ENCODE data around the gene PURB. TPM values are rescaled to one million over a fixed set of nuclear protein-coding genes. Genes with fewer than 3 reads are reported as not detected.
A peak's percentile ranks its signal among the peaks of the same experiment; 100 is the strongest.
"Not testable (repeated sequence)": the region's sequence is repeated elsewhere in the genome, so short reads cannot be mapped to it uniquely, and the experiment has no call there.

Gene PURB
- total and polyA plus RNA-seq, 2 experiments from 2014 or later, result 3.5 to 25.5 TPM

DNA sequence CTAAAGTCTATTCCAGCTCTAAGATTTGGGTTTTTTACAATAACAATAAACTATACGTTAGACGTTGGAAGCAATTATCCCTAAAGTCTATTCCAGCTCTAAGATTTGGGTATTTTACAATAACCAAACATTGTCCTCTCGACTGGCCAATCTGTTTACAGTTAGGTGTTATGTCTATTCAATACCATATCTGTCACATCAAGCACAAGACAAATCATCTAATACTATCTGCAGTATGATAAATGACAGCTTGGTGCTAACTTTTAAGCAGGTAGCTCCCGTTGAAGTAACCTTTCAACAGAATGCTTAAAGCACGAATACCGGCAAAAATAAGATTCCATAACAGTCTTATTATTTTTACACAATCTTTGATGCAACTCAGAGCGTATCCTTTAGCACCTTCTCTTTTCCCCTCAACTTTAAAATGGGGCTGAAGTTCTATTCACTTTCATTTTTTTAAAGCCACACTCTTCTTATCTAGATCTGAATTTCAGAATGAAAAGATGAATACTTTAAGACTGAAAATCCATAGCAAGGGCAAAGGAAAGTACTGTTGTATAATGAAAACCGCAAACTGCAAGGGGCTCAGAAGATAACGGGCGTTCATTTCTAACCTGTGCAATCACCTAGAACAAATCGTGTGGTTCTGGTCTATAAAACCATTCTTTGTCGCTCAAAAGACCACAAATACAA, 38.4 kb downstream of the PURB start:
- peaks cover 37% of the 10 kb centered on the region for H4K20me1 ChIP-seq (ENCODE audit: insufficient read depth, poor library complexity, severe bottlenecking)
- no peak for TF ChIP-seq EZH2phosphoT487 (IDR thresholded peaks at IDR 0.05; ENCODE audit: low read depth, severe bottlenecking, unreplicated experiment)
- TF ChIP-seq EZH2 (IDR thresholded peaks at IDR 0.05; ENCODE audit: borderline replicate concordance), result no peak
- TF ChIP-seq, protein P1, sequence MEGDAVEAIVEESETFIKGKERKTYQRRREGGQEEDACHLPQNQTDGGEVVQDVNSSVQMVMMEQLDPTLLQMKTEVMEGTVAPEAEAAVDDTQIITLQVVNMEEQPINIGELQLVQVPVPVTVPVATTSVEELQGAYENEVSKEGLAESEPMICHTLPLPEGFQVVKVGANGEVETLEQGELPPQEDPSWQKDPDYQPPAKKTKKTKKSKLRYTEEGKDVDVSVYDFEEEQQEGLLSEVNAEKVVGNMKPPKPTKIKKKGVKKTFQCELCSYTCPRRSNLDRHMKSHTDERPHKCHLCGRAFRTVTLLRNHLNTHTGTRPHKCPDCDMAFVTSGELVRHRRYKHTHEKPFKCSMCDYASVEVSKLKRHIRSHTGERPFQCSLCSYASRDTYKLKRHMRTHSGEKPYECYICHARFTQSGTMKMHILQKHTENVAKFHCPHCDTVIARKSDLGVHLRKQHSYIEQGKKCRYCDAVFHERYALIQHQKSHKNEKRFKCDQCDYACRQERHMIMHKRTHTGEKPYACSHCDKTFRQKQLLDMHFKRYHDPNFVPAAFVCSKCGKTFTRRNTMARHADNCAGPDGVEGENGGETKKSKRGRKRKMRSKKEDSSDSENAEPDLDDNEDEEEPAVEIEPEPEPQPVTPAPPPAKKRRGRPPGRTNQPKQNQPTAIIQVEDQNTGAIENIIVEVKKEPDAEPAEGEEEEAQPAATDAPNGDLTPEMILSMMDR (IDR thresholded peaks at IDR 0.05; ENCODE audit: poor library complexity), result no peak
- no peak for DNase-seq (ENCODE audit: low spot score)

DNA sequence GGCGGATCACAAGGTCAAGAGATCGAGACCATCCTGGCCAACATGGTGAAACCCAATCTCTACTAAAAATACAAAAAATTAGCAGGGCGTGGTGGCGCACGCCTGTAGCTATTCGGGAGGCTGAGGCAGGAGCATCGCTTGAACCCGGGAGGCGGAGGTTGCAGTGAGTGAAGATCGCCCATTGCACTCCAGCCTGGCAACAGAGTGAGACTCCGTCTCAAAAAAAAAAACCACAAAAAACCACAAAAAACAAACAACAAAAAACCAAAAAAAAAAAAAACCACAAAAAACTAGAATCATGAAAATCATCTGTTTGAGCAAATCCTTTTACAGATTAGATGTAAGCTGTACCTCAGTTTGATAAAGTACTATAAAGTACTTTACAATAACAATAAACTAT, 38.9 kb downstream of the PURB start:
- not testable (repeated sequence) for H3K4me1 ChIP-seq (ENCODE audit: insufficient read depth); H2AFZ ChIP-seq; H3K27me3 ChIP-seq; H3K9me2 ChIP-seq (replicated peaks; ENCODE audit: insufficient read depth); H3K9me3 ChIP-seq (ENCODE audit: low read depth); H3K36me3 ChIP-seq (replicated peaks; ENCODE audit: insufficient read depth, low read depth); DNase-seq (ENCODE audit: low spot score)
- Histone ChIP-seq H3K27ac (peak overlapping the region; percentile 89), H3K4me3 (peak overlapping the region; percentile 58), H3K79me2 (peaks cover 57% of the 10 kb centered on the region), H4K20me1 (ENCODE audit: insufficient read depth, poor library complexity, severe bottlenecking) (peaks cover 37% of the 10 kb centered on the region), H3K4me2 (peak overlapping the region; percentile 84)
- 88% methylated on average over 10 of the region's 11 CpGs for WGBS (ENCODE audit: low lambda C conversion rate, missing lambda C conversion rate)

More for the DNA sequence above, 38.4 kb downstream of the PURB start:
- H3K4me2 ChIP-seq, result peak overlapping the region; percentile 84
- H2AFZ ChIP-seq, result peak overlapping the region; percentile 68
- H3K27ac ChIP-seq, result peak overlapping the region; percentile 89
- no peaks in the 10 kb centered on the region for H3K27me3 ChIP-seq
- peaks cover 4% of the 10 kb centered on the region for H3K4me1 ChIP-seq (ENCODE audit: insufficient read depth)
- H3K36me3 ChIP-seq (replicated peaks; ENCODE audit: insufficient read depth, low read depth), result no peaks in the 10 kb centered on the region
- no peaks in the 10 kb centered on the region for H3K9me2 ChIP-seq (replicated peaks; ENCODE audit: insufficient read depth)
- H3K4me3 ChIP-seq, result peak overlapping the region; percentile 58
- peaks cover 51% of the 10 kb centered on the region for H3K79me2 ChIP-seq
- 4% methylated on average over 12 of the region's 12 CpGs for WGBS (ENCODE audit: low lambda C conversion rate, missing lambda C conversion rate)
- no peaks in the 10 kb centered on the region for H3K9me3 ChIP-seq (ENCODE audit: low read depth)

DNA sequence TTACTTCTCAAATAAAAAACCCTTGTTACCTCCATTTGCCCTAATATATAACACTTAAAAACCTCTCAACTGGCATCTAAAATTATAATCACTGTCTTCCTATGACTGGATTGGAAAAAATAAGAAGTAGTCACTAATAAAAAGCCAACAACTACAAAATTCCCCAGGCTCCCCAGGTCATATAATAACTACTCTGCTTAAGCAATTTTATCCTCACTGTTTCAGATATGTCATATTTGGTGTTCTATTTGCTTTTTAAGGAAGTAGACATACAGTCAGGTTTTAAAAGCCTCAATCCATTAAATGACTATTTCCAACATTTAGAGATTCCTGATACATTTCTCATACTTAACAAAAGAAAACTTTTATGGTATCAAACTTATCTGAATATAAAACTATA, 39.9 kb downstream of the PURB start:
- Histone ChIP-seq H3K36me3 (replicated peaks; ENCODE audit: insufficient read depth, low read depth) (no peaks in the 10 kb centered on the region), H3K79me2 (peaks cover 66% of the 10 kb centered on the region), H3K4me3 (no peak overlapping the region), H2AFZ (no peak overlapping the region), H3K27ac (no peak overlapping the region), H3K27me3 (no peaks in the 10 kb centered on the region), H3K4me2 (peak overlapping the region; percentile 84), H3K9me3 (ENCODE audit: low read depth) (no peaks in the 10 kb centered on the region), H4K20me1 (ENCODE audit: insufficient read depth, poor library complexity, severe bottlenecking) (peaks cover 37% of the 10 kb centered on the region), H3K4me1 (ENCODE audit: insufficient read depth) (peaks cover 4% of the 10 kb centered on the region), H3K9me2 (replicated peaks; ENCODE audit: insufficient read depth) (no peaks in the 10 kb centered on the region)
- TF ChIP-seq, protein P1 (IDR thresholded peaks at IDR 0.05; ENCODE audit: poor library complexity), result no peak
- TF ChIP-seq EZH2 (IDR thresholded peaks at IDR 0.05; ENCODE audit: borderline replicate concordance) (no peak), EZH2phosphoT487 (IDR thresholded peaks at IDR 0.05; ENCODE audit: low read depth, severe bottlenecking, unreplicated experiment) (no peak)
- DNase-seq (ENCODE audit: low spot score), result no peak

DNA sequence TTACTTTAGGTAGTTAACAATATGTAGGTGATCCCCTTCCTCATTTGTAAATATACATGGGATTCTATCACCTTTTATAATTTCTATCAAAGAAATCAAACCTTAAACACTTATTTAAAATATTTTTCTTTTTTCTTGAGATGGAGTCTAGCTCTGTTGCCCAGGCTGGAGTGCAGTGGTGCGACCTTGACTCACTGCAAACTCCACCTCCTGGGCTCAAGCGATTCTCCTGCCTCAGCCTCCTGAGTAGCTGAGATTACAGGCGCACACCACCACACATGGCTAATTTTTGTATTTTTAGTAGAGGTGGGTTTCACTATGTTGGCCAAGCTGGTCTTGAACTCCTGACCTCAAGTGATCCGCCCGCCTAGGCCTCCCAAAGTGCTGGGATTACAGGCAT, 41.9 kb downstream of the PURB start:
- not testable (repeated sequence) for H2AFZ ChIP-seq; H3K4me3 ChIP-seq; H3K9me2 ChIP-seq (replicated peaks; ENCODE audit: insufficient read depth); H3K27me3 ChIP-seq; H3K4me2 ChIP-seq; DNase-seq (ENCODE audit: low spot score); H3K9me3 ChIP-seq (ENCODE audit: low read depth); H3K36me3 ChIP-seq (replicated peaks; ENCODE audit: insufficient read depth, low read depth); H3K4me1 ChIP-seq (ENCODE audit: insufficient read depth); H3K27ac ChIP-seq
- WGBS (ENCODE audit: low lambda C conversion rate, missing lambda C conversion rate), result 99% methylated on average over 5 of the region's 5 CpGs
- Histone ChIP-seq H3K79me2 (peaks cover 86% of the 10 kb centered on the region), H4K20me1 (ENCODE audit: insufficient read depth, poor library complexity, severe bottlenecking) (peaks cover 37% of the 10 kb centered on the region)

DNA sequence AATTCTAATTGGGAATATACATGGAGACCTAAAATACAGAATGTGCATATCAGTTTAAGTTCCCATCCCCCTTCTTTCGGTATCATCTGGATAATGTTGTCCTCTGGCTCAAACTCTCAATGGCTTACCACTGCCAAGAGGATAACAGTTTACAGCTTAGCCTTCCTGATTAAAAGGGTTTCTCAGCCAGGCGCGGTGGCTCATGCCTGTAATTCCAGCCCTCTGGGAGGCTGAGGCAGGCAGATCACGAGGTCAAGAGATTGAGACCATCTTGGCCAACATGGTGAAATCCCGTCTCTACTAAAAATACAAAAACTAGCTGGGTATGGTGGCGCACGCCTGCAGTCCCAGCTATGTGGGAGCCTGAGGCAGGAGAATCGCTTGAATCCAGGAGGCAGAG, 42.7 kb downstream of the PURB start:
- H3K36me3 ChIP-seq (replicated peaks; ENCODE audit: insufficient read depth, low read depth); DNase-seq (ENCODE audit: low spot score); H3K9me2 ChIP-seq (replicated peaks; ENCODE audit: insufficient read depth); H3K27me3 ChIP-seq; H3K4me1 ChIP-seq (ENCODE audit: insufficient read depth); H3K9me3 ChIP-seq (ENCODE audit: low read depth); H2AFZ ChIP-seq; H3K4me2 ChIP-seq; H3K4me3 ChIP-seq: not testable (repeated sequence)
- Histone ChIP-seq H3K79me2 (peaks cover 94% of the 10 kb centered on the region), H4K20me1 (ENCODE audit: insufficient read depth, poor library complexity, severe bottlenecking) (peaks cover 37% of the 10 kb centered on the region), H3K27ac (peak overlapping the region; percentile 27)
- WGBS (ENCODE audit: low lambda C conversion rate, missing lambda C conversion rate), result 76% methylated on average over 8 of the region's 8 CpGs
